Measurements from ENCODE around the gene HOXB4.

GRCh38 chr17:48587276-48588073, 9.3 kb upstream of the HOXB4 start:
- TF ChIP-seq CTCF (IDR thresholded peaks at IDR 0.05) (no peak), POLR2AphosphoS5 (IDR thresholded peaks at IDR 0.05) (no peak), POLR2A (IDR thresholded peaks at IDR 0.05) (no peak)

Measured in prostate gland (tissue), 2 donors.